Measurements from ENCODE around the gene BAIAP2.
"Not testable (repeated sequence)": the region's sequence is repeated elsewhere in the genome, so short reads cannot be mapped to it uniquely, and the experiment has no call there.

The BAIAP2 gene

DNA sequence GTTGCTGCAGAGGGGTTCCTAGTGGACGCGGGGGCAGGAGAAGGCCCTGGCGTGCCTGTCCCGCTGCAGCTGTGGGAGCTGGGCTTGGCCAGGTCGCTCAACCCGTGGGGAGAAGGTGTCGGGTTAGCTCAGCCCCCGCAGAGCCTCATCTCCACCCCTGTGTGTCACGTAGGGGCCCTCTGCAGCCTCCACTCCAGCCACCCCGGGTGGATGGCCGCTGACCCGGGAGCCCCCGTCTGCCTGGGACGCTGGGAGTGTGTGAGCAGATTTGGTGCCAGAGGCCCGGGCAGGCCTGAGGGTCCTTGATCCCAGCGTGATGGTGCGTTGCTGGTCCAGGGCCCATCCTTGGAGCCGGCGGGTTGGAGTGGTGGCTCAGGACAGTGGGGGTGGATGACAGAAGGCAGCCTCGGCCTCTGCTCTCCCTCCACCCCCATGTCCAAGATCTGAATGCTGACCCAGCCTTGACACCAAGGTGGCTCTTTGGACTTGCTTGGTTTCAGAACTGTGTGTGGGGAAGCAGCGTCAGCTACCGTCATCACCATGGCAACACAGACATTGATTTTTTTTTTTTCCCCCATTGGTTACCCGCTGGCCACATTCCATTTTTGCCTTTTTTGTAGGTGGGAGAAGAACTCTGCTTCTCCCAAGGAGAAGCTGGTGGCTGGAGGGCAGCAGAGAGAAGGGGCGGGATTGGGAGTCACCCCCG is 35.7 kb downstream of the BAIAP2 start:
- DNase-seq, result no peak

DNA sequence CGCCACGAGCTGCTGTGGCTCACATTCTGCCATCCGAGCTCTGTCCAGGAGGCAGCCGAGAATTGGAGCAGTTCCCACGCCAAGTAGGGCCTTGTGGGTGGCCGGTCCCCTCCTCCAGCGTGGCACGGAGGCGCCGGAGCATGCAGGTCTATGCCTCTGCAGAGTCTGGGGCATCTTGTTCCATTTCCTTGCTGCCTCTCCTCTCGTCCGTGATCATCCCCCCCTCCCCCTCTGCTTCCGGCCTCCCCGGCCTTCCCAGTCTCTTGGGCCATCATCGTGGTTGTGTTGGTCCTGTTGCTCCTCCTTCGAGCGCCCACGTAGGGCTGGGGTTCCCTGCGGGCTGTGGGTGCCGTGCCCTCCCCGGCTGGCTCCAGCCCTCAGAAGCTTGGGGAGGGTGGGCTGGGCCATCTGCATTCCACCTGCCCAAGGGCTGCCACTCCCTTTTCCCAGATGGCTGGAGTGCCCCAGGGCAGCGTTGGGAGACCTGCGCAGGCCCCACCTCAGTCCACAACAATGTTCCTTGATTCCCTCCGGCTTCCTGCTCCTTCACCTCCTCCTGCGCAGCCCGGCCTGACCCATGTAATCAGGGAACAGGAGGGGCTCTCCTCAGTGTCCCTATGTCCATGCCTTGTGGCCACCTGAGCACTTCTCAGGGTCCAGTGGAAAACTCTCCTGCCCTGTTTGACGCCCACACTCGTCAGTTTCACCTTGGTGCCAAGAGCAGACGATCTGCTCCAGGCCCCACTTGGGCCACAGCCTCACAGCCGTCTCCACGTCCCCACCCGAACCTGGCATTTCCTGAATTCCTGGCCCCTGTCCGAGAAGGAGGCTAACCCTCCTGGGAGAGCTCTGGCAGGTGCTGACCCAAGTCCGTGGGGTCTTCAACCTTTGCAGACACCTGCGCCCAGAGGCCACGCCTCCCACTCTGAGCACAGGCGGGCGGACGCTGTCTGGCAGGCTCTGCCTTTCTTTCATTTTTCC is 37.1 kb downstream of the BAIAP2 start:
- DNase-seq, result no peak

DNA sequence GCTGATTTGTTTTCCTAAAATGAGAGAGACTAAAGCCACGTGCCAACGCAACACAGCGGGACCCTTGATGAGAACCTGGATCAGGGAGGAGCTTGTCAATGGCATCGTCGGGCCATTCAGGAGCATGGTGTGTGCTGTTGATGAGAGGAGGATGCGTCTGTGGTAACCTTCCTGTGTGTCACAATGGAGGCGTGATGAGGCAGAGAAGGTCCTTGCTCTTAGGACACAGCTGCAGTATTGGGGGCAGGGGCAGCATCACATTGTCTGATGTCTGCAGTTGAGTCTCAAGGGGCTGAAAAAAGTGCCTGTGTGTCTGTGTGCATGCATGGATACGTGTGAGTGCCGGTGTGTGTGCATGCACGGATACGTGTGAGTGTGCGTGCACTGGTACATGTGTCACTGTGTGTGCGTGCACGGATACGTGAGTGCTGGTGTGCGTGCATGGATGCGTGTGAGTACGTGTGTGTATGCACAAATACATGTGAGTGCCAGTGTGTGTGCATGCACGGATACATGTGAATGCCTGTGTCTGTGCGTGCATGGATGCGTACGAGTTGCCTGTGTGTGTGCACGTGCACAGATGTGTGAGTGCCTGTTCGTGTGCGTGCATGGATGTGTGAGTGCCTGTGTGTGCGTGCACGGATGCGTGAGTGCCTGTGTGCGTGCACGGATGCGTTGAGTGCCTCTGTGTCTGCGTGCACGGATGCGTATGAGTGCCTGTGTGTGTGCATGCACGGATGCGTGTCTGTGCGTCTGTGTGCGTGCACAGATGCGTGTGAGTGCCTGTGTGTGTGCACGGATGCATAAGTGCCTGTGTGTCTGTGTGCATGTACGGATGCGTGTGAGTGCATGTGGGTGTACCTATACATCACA is 39.3 kb downstream of the BAIAP2 start:
- no peak for DNase-seq

DNA sequence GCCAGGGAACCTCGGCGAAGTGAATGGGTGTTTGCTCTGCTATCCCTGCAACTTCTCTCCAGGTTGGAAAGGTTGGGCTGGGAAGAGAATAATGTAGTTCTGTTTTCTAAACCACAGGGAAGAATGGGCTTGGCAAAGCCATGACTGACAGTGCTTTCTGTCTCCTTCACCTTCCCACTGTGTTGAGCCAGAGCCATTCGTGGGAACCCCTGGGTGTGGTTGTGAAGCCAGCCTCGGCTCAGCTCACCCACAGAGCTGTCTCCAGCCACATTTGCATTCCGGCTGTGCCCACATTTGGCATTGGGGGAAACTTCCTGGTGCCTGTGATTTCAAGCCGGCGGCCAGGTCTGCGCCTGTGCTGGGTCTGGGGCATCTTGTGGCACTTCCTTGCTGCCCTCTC is 39.9 kb downstream of the BAIAP2 start:
- no peak for DNase-seq

DNA sequence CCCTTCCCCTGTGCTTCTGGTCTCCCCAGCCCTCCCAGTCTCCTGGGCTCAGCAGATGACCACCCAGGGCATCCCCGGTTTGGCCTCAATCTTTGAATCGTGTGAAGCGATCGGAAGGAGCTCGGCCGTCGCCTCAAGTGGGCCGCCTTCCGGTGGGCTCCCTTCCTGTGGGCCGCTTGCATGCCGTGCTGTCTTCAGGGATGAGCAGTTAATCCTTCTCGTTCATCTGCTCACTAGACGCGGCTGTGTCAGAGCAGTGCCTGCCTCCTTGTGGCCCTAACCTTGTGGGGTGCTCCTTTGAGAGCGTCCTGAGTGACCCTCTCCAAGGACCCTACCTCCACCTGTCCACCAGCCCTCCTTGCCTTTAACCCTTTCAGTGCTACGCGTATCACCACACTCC is 40.4 kb downstream of the BAIAP2 start:
- no peak for DNase-seq

DNA sequence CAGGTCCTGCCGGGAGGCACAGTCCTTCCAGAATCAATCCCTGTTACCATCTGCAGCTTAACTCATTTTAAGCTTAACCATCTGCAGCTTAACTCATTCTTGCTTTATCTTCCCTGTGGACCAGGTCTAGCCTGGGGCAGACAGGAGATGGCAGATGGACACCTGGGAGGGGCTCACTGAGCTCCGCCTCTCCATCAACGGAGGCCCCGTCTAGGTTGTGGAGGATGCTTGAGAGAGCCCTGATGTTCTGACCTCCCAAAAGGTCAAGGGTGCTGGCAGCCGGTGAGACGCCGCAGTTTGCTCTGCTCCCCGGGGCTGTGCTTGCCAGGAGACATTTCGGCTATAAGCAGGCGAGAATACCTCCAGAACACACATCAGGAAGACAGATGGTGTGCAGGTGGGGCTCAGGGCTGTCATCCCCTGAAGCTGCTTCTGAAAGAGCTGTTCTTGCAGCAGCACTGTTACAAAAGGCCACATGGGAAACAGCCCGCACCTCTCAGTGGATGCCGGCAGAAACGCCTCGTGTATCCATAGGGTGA is 41.3 kb downstream of the BAIAP2 start:
- no peak for DNase-seq

DNA sequence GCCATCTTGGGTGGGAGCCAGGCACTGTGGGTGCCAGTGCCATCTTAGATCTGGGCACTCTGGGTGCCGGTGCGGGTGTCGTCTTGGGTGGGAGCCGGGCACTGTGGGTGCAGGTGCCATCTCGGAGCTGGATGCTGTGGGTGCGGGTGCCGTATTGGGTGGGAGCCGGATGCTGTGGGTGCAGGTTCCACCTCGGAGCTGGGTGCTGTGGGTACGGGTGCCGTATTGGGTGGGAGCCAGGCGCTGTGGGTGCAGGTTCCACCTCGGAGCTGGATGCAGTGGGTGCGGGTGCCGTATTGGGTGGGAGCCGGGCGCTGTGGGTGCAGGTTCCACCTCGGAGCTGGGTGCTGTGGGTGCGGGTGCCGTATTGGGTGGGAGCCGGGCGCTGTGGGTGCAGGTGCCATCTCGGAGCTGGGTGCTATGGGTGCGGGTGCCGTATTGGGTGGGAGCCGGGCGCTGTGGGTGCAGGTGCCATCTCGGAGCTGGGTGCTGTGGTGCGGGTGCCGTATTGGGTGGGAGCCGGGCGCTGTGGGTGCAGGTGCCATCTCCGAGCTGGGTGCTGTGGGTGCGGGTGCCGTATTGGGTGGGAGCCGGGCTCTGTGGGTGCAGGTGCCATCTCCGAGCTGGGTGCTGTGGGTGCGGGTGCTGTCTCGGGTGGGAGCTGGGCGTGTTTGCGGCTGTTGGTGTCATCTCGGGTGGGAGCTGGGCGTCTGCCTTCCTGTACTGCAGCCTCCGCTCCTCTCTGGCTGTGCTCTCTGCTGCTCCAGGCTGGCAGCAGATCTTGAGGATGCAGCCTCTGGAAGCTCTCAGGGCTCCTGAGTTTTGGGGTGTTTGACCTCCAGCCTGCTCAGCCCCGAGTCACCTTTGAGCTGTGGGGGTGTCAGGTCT is 43.3 kb downstream of the BAIAP2 start:
- not testable (repeated sequence) for DNase-seq

DNA sequence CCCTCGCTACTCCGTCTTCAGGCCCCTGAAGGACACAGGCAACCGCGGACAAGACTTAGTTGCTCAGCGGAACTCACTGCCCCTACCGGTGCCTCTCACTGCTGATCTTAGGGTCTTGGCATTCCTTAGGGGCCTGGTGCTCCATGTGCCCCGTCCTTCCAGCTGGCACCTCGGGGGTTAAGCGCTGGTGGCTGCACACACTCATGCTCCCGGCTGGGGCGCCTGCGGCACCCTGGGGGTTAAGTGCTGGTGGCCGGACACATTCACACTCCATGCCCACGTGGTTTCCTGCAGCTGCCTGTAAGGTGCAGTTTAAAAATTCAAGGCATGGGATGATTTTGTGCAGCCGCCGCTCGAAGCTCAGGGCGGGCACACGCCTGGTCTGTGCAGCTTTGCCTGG is 45.1 kb downstream of the BAIAP2 start:
- DNase-seq, result no peak

DNA sequence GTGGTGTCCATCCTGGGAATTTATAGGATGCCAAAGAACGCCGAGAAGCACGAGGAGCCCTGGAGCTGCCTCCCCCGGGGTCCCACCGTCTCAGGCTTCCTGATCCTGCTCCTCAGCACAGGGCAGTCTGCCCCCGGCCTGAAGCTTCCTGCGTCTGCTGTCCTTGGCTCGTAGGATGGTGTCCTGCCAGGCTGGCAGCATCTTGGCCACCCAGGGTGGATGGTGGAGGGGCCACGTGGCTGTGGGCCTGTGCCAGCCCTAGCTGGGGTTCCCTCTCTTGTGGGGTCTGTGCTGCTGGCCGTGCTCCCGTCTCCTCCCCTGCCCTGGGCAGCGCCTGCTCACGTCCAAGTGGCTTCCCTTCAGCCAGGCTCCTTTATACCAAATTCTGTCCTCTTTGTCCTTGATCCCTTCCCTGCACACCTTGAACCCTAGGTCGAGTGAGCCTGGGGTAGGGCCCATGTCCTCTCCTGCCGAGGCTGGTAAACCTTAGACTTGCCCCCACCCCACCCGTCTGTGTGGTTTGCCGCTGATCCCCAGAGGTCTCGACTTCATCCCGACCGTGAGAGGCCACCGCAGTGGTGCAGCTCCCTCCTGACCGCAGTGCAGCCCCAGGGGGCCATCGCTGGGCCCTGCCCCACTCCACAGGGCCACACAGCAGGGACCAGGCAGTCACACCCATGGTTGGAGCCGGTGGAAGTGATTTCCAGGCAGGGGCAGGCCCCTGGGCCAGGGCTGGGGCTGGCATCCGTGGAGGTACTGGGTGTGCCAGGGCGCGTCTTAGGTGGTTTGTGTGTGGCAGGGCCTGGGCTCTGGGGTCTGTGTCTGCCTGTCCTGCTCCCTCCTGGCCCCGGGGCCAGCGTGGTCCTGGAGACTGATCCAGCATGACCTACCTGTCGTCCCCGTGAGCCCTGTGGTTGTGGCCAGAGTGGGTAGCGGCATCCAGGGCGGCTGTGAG is 46.5 kb downstream of the BAIAP2 start:
- no peak for DNase-seq

DNA sequence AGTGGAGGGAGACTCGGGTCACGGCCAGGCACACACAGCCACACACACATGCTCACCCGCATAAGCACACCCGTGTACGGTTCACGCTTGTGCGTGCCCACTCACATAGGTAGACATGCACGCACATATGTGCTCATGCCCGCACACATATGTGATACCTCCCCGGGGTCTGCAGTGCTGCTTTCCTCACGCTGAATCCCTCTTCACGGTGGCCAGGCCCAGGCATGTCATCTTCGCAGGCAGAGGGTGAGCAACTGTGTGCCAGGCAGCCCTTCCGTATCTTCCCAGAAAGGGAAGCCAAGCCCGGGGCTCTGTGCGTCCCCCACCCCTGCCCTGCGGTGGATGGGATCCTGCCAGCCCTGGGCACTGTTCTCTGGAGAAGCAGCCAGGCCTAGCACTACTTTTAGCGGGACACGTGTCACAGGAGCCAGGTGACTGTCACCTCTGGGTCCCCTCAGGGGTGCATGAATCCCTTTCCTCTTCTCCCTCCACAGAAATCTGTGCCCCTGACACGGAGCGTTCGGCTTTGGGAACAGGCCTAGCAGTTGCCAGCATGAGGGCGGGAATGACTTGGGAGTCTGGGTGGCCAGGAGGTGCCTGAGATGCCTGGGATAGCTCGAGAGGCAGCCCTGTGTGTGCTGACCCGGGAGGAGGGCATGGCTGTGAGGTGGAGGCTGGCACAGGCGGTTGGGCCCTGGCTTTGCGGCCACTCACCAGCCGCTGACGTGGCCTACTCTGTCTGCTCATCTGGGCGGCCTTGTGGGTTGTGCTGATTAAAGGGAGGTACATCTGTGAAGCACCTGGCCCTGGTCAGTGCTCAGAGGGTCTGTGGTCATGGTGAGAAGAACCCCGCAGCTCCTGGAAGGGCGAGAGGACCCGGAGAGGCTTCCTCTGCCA is 47.5 kb downstream of the BAIAP2 start:
- DNase-seq, result no peak

DNA sequence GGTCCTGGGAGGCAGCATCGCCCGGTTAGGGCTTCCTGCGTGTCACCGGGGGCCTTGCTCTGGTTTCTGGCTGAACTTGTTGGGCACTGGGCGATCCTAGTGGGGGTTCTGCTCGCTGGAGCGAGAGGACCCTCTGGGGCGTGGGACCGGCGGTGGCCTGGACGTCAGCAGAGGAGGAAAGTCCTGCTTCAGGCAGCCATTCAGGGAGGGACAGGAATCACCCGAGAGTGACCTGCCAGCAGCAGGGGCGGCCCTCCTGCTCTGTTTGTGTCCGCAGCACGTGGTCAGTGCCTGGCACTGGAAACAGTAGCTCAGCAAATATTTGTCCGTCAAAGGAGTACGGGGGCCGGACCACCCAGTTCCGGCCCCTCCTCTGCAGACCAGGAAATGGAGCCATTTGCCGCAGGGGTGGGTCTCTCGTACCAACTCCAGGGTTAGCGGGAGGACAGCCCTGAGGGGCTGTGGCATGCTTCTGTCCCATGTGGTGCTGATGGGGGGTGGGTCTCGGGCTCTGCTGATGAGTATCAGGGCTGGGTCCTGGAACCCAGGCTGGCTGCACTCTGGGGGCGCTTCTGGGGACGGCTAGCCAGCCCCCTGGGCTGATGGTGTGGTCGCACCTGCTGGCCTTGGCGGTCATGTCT is 48.3 kb downstream of the BAIAP2 start:
- DNase-seq, result no peak

DNA sequence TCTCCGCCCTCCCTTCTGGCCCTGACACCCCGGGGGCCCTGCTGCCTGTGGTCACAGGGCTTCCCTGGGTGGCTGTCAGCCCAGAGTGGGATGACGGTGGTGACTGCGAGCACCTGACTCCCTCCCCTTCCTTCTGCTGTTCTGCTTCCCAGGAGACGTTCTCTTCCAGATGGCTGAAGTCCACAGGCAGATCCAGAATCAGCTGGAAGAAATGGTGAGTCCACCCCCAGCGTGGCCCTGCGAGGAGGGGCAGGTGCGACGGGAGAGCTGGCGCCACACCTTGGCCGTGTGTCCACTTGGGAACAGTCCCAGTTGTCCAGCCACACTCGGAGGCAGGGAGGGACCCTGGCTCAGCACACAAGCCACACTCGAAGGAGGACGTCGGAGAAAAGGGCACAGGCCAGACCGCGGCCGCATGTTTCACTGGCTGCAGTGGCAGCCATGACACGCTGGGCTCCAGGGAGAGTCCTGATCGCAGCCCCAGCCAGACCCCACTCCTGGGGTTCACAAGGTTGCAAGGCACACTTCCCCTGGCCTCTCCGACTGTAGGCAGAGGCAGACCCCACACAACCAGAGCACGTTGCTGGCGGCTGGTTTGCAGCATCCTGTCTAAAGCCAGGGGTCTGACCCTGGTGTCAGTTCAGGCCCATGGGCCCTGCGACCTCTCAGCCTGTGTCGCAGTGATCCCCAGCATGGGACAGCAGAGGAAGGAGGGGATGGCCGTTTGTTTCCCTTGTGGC is 49.9 kb downstream of the BAIAP2 start:
- DNase-seq, result no peak

DNA sequence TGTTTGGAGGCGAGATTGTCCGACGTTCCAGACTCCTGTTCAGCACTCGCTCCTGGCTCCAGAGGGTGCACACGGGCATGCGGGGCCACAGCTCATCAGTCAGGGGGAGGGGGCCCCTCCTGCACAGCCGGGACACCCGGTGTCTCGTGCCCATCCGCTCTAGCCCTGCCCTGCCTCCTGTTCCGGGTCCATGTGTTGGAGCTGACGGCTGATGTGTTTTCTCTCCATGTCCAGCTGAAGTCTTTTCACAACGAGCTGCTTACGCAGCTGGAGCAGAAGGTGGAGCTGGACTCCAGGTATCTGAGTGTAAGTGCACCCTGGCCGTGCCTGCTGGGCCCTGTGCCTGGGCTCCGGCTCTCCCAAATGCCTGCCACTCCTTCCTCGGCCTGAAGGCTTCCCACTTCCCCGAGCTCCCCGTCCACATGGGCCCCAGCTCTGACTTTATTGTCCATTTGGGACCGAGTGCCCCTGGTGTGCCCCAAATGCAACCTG is 50.5 kb downstream of the BAIAP2 start:
- DNase-seq, result no peak

DNA sequence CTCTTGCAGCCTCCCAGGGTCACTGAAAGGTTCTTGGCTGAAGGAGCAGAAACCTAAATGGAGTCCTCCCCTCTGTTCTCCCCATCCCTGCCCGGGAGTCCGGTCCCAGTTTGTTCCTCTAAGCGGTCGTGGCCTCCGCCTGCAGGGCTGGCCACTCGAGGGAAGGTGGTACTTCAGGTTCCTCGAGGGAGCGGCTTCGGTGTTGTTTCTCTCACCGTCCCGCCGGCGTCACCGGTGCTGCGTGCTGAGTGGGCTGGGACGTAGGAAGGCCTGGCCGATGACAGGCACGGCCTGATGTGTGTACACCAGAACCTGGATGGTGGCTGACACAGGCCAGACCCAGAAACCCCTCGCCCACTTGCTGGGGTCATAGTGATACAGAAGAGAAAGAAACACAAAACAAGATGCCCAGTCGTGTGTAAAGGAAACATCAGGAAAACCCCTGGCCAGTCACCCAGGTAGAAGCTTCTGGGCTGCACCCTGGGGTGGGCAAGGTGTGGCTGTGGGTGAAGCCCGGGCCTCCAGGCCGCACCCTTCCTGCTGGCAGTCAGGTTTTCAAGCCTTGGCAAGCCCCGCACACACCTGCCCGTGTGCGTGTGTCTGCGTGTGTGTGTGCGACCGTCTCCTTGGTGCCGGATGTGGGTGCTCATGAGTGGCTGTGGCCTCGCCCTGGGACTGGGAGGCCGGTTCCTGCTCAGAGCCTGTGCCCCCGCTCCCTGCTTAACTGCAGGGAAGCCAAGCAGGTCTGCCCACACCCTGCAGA is 52.0 kb downstream of the BAIAP2 start:
- DNase-seq, result no peak

DNA sequence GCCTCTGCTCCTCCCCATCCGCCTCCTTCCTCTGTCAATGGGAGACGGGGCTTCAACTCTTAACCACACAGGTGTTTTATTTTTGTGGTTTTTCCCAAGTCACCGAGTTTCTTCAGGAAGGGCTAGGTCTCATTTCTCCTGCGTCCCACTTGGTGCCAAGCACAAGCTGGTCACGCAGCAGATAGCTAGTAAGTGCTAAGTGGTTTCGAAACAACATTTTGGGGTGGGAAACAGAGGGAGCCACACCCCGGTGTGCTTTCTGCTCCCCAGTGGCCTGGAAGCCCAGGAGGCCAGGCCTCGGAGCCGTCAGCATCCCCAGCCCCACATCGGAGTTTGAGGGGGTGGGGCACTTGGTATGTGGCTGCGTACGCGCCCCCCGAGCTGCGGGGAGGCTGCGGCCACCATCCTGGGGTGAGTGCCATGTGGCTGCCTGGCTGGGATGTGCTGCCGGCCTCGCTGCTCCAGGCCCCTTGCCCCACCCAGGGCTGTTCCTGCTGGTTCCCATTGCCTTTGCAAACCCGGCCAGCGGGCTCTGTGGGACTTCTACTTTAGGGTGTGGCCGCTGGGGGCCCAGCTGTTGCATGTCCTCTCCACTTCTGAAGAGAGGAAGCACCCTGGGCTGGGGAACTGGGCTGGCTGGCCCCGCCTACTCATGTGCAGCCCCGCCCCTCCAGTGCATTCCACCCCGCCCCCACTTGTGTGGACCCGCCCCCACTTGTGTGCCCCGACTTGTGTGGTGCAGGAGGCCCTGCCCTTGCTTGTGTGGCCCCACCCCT is 55.6 kb downstream of the BAIAP2 start:
- no peak for DNase-seq

DNA sequence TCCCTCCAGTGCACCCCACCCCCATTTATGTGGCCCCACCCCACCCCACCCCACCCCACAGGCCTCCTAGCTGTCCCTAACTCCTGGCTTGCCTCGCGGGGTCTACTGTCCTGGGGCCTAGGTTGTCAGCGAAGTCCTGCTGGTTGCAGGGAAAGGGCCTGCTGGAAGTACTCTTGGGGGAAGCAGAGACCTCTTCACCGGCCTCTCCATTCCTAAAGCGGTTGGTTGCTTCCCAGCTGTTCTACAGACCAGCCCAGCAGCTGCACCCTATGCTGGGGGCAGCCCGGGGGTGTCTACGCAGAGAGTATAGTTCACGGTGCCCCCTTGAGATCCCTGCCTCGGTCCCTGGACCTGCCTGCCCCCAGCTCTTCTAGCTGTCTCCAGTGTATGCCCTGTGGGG is 56.2 kb downstream of the BAIAP2 start:
- no peak for DNase-seq
